ENCODE measurements around the gene MTCH1.

MTCH1 gene

GRCh38 chr6:36930483-36930882 lies 55.5 kb downstream of the MTCH1 start:
- DNase-seq (ENCODE audit: low read depth, low spot score): no peak
- POLR2A ChIA-PET: no interaction called here
- TF ChIP-seq CTCF (IDR thresholded peaks at IDR 0.05; ENCODE audit: insufficient read depth, low read length, missing control alignments): no peak
- CTCF ChIA-PET: no interaction called here
- no peak overlapping the region for H3K4me3 ChIP-seq (ENCODE audit: low read depth, low read length)

GRCh38 chr6:36929607-36930006 lies 56.4 kb downstream of the MTCH1 start:
- POLR2A ChIA-PET: no interaction called here
- no peak for DNase-seq (ENCODE audit: low read depth, low spot score)
- H3K4me3 ChIP-seq (ENCODE audit: low read depth, low read length): no peak overlapping the region
- TF ChIP-seq CTCF (IDR thresholded peaks at IDR 0.05; ENCODE audit: insufficient read depth, low read length, missing control alignments): no peak
- CTCF ChIA-PET: no interaction called here

GRCh38 chr6:36929152-36929551 lies 56.8 kb downstream of the MTCH1 start:
- ChIA-PET POLR2A (no interaction called here), CTCF (no interaction called here)
- no peak overlapping the region for H3K4me3 ChIP-seq (ENCODE audit: low read depth, low read length)
- TF ChIP-seq CTCF (IDR thresholded peaks at IDR 0.05; ENCODE audit: insufficient read depth, low read length, missing control alignments): no peak
- DNase-seq (ENCODE audit: low read depth, low spot score): no peak

- no peak for TF ChIP-seq CTCF (IDR thresholded peaks at IDR 0.05; ENCODE audit: insufficient read depth, low read length, missing control alignments)
- POLR2A ChIA-PET: no interaction called here
- no peak for DNase-seq (ENCODE audit: low read depth, low spot score)
These were observed 57.5 kb downstream of the MTCH1 start for GRCh38 chr6:36928547-36928918.

GRCh38 chr6:36927691-36928546 lies 58.1 kb downstream of the MTCH1 start:
- H3K4me3 ChIP-seq (ENCODE audit: low read depth, low read length): no peak overlapping the region
- TF ChIP-seq CTCF (IDR thresholded peaks at IDR 0.05; ENCODE audit: insufficient read depth, low read length, missing control alignments): no peak
- no peak for DNase-seq (ENCODE audit: low read depth, low spot score)
- ChIA-PET POLR2A (no interaction called here), CTCF (interaction anchor here (1.1 to 1.2 kb wide), 3 partner anchors 9 to 162 kb away, joined by 3 to 4 read pairs (median 3); no protein-coding TSS in a partner anchor)

More at GRCh38 chr6:36928547-36928918, 57.5 kb downstream of the MTCH1 start:
- H3K4me3 ChIP-seq (ENCODE audit: low read depth, low read length): no peak overlapping the region
- CTCF ChIA-PET: no interaction called here

DNA sequence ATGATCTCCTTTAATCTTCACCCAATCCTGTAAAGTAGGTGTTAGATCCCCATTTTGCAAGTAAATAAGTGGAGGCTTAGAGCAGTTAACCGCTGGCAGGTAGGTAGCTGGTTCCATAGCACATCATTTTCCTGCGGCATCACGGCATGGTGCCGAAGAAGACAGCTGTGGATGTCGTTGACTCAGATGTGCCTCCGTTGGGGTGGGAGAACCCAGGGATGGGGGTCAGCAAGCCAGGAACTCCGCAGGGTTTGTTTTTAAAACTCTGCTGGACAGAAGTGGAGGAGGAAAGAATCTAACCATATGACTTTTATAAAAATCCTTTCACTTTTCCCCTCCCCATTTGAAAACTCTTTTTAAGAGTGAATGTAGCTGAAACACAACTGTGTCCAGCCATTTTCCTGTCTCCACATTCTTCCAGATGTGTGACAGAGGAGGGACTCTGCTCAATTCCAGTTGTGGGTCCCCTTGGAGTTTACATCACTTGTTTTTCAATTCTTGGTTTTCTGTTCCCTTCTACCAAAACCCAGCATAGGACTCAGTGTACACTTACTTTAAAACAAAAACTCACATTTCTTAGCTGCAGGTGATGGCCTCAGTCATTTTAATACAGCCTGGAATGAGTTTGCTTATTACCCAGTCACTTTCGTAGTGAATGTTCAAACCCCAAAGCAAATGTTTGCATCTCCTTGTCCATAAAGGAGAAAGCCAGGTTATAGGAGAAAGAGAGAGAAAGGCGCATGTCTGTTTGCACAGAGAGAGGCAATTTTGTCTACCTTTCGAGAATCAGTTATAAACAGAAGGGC lies 59.1 kb downstream of the MTCH1 start:
- DNase-seq (ENCODE audit: low read depth, low spot score): no peak
- TF ChIP-seq CTCF (IDR thresholded peaks at IDR 0.05; ENCODE audit: insufficient read depth, low read length, missing control alignments): no peak
- CTCF ChIA-PET: interaction anchor here (1.1 to 1.2 kb wide), 3 partner anchors 10 to 161 kb away, joined by 3 to 4 read pairs (median 3); no protein-coding TSS in a partner anchor
- H3K4me3 ChIP-seq (ENCODE audit: low read depth, low read length): no peak overlapping the region
- POLR2A ChIA-PET: no interaction called here

All from AG04449 (cell line).